GM18858 (cell line): ENCODE results near the gene KIF25.
"Not testable (repeated sequence)": the region's sequence is repeated elsewhere in the genome, so short reads cannot be mapped to it uniquely, and the experiment has no call there.

Source experiments
- ATAC-seq: cut with Tn5 transposase; IDR thresholded peaks from one replicate; pipeline ENCODE4 v1.9.1; 2021; ENCODE audit not compliant: unreplicated experiment

The KIF25 gene

DNA sequence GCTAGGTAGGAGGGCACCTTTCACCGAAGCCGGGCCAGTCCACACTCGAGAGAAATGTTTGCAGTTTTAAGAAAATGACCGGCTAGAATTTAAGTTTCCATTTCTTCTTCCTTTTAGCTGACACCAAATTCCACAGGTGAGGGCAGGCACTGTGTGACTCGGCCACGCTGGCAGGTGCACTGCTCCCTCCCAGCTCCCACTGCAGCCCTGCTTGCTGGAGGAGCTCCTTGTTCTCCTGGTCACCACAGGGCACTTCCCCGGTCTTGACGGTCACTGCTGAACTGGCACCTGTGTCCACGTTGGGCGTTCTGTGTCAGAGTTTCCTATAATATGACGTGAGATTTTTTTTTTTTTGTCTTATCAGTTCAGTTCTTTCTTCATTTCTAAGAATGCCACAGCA is 3.6 kb upstream of the KIF25 start:
- ATAC-seq, result no peak

DNA sequence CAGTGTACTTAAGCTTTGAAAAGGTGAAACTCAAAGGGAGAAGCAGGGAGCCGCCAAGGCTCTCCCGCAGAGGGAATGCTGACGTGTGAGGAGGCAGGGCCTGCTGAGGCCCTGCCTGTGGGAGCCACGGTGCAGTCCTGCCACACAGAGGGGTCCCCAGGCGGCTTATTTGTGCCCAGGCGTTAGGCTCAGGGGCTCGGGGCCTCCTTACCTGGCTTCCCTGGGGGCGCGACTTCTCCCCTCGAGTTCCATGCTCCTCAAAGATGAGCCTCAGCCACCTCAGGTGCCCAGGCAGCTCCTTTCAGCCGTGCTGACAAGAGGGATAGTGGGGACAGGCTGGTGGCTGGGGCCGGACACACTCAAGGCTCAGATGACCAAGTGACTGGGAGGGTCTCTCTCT is 2.2 kb upstream of the KIF25 start:
- ATAC-seq, result no peak

DNA sequence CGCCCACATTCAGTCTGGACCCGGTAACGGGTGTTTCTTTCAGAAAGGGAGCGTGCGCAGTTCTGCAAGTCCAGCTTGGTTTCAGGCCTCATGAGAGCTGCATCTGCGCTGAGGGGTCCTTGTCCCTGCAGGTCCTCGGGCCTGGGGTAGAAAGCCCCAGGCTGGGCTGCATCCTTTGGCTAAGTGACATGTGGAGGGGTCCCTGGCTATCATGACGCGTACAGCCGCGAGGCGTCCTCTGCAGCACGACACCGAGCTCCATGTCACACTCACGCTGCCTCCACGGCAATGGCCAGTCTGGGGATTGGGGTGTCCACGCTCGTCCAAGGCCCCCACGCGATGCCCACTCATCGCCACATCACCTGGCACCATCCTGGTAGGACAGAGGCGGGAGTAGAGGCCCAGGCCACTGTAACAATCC is 1.7 kb upstream of the KIF25 start:
- no peak for ATAC-seq

DNA sequence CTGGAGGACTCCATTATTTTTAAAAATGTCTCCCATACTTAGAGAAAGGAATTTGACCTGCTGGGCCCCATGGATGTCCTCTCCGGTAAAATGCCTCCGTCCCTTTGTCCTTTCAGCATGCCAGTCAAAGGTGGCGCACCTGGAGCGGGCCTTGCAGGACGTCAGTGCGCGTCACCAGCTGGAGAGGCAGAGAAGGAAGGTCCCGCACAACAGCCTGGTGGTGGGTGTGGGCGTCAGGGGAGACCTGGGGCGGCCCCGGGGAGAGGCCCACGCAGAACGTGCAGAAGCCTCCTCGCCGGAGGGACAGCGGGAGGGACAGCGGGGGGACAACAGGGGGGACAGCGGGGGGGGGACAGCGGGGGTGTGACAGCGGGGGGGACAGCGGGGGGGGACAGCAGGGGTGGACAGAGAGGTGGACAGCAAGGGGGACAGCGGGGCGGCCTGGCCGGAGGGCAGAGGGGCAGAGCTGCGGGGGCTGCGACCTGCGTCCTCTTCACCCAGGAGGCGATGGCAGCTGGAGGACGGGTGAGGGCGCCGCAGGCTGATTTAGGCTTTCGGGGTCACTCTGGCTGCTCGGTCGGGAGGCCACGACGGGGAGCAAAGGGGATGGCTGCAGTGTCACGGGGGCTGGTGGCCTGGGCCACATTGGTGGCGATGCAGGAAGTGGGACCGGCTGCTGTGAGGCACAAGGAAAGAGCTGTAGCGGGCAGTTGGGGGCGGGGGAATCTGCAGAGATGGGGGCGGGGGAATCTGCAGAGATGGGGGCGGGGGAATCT is 859 bp upstream of the KIF25 start:
- ATAC-seq, result no peak

DNA sequence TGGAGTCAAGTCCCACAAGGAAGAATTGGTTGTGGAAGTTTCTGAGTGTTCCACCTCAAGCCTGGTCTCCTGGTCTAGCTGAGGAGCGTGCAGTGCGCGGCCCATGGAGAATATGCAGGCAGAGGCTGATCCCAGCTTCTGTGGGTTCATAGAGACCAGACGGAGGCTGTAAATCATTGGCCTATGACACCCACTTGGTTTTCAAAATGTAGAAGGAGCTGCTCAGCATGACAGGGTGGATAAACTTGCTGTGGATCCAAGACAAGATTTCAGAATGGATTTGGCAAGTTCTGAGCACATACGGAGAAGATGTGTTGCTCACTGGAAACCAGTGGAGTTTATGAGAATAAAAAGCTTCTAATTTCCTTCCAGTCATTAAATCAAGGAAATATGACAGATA is 744 bp downstream of the KIF25 start:
- ATAC-seq, result no peak

DNA sequence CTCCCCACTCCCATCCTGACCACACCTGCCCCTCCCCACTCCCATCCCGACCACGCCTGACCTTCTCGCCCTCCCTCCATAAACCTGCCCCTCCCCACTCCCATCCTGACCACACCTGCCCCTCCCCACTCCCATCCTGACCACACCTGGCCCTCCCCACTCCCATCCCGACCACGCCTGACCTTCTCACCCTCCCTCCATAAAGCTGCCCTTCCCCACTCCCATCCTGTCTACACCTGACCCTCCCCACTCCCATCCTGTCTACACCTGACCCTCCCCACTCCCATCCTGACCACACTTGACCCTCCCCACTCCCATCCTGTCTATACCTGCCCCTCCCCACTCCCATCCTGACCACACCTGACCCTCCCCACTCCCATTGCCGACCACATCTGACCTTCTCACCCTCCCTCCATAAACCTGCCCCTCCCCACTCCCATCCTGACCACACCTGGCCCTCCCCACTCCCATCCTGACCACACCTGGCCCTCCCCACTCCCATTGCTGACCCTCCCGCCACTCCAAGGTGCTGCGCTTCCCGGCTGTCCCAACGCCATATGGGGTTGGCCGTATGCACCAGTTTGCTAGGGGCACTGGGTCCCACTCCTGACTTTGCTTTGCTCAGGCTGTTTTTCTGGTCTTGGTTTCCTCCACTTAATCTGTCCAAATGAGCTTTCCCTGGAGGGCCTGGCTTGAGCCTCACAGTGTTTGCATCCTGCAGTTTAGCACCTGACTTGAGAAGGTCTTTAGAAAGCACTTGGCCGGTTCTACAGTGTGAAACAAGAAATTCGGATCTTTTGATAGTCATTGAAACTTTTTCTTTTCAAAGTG is 2.9 kb downstream of the KIF25 start:
- no peak for ATAC-seq

DNA sequence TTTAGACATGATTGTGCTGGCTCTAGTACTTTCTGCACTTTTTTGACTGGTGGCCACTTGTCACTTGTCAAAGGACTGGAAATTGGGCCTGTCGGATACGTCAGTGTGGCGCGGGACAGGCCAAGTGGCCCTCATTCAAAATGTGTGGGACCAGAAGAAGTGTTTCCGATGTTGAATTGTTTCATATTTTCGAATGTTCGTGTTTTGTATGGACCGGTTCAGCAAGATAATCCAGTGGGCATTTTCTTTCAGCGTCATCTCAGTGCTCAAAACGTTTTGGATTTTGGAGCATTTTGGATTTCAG is 3.5 kb downstream of the KIF25 start:
- ATAC-seq, result no peak

DNA sequence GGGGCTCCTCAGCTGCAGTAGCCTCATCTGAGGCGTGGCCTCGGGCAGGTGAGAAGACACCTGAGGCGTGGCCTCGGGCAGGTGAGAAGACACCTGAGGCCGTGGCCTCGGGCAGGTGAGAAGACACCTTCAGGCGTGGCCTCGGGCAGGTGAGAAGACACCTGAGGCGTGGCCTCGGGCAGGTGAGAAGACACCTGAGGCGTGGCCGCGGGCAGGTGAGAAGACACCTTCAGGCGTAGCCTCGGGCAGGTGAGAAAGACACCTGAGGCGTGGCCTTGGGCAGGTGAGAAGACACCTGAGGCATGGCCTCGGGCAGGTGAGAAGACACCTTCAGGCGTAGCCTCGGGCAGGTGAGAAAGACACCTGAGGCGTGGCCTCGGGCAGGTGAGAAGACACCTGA is 4.0 kb downstream of the KIF25 start:
- not testable (repeated sequence) for ATAC-seq

DNA sequence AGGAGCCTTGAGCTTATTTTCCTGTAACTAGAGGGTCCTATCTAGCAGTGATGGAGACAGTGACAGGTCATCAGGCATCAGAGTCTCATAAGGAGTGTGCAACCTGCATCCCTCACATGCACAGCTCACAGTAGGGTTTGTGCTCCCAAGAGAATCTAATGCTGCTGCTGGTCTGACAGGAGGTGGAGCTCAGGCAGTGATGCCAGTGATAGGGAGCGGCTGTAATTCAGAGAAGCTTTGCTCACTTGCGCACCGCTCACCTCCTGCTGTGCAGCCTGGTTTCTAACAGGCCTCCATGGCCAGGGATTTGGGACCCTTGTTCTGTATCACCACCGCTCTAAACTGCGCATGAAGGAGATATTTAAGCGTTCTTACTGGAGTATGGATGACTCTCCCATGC is 5.3 kb downstream of the KIF25 start:
- ATAC-seq, result no peak

DNA sequence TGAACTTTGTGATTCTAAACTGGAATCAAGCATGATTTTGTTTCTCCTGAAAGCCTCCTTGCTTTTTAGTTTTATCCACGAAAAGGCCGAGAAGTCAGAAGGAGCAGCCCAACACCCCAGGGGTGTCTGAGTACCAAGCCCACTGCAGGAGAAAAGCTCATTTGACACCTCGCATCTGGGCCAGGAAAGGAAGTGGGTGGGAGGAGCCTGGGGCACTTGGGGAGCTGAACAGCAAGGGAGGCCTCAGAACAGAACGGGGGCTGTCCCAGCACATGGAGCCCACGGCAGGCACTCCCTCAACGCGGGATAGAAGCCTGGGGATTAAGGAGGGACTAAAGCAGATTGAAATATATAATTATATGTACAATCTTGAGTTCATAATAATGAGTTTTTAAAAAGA is 6.6 kb downstream of the KIF25 start:
- ATAC-seq, result no peak

DNA sequence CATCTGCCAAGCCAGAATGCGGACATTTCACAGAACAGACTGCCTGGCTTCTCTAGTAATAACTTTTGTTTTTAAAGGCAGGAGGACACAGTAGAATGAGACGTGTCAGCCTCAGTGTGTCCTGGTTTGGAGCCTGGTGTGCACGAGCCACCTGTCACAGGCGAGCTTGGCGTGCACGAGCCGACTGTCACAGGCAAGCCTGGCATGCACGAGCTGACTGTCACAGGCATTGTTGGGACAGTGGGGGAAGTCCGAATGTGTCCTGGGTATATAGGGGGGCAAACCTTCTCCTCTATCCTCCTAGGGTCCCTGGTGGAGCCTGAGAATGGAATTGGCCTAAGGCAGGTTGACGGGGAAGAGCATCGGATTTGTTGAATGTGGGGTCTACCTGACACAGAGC is 7.5 kb downstream of the KIF25 start:
- ATAC-seq, result no peak

DNA sequence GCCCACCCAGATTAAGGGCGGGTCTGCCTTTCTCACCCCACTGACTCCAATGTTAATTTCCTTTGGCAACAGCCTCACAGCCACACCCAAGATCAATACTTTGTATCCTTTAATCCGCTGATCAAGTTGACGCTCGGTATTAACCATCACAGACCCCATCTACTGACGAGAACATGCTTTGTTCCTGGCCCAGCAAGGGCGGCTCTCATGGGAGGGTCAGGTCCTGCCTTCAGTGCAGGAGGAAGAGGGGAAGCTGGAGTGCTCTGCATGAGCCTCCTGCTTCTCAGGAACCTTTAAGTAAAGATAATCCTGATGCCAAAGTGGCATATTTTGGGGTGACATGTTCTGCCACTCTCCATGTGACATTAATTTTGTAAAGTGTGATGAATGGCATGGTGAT is 8.3 kb downstream of the KIF25 start:
- ATAC-seq, result no peak

DNA sequence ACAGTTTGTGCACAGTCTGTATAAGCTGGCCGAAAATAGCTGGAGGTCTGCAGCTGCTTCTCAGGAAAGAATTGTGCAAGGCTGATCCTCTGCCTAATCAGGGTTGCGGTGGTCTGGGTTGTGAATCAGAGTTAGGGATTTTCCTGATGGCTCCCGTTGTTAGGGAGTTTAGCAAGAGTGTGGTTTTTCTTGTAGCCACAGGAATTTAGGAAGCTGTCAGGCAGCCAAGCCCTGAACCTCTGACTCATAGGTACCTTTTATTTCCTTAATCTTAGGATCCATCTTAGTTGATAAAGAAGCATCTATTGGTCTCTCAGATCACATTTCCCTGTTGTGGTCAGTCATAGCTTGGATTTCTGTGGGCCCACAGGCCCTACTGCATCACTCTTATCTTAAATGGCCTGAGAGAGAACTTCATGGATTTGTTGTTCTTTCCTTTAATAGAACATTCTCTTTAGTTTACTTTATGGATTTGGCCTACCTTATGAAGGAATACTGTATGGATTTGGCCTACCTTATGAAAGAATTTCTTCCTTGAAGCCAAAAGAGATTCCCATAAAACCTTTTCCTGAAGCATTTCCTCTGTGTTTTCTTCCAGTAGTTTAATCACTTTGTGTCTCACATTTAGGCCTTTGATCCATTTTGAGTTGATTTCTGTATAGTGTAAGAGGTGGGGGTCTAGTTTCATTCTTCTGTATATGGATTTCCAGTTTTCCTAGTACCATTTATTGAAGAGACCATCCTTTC is 10.3 kb downstream of the KIF25 start:
- ATAC-seq, result no peak

DNA sequence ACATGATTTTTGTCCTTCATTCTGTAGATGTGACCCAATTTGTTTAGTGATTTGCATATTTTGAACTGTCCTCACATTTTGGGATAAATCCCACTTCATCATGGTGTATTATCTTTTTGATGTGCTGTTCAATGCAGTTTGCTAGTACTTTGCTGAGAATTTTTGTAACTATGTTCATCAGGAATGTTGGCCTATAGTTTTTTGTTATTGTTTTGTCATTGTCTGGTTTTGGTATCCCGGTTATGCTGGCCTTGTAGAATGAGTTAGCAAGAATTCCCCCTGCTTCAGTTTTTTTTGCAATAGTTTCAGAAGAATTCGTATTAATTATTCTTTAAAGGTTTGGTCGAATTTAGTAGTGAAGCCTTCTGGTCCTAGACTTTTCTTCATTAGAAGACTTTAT is 11.9 kb downstream of the KIF25 start:
- no peak for ATAC-seq

DNA sequence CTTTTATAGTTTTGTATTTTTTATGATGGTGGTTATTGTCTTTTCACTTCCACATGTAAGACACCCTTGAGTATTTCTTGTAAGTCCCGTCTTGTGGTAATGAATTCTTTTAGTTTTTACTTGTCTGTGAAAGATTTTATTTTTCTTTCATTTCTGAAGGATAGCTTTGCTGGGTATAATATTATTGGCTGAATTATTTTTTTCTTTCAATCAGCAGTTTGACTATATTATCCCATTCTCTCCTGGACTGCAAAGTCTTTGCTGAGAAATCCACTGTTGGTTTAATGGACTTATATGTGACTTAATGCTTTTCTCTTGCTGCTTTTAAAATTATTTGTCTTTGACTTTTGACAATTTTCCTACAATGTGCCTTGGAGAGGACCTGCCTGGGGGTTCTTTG is 13.8 kb downstream of the KIF25 start:
- ATAC-seq, result no peak

DNA sequence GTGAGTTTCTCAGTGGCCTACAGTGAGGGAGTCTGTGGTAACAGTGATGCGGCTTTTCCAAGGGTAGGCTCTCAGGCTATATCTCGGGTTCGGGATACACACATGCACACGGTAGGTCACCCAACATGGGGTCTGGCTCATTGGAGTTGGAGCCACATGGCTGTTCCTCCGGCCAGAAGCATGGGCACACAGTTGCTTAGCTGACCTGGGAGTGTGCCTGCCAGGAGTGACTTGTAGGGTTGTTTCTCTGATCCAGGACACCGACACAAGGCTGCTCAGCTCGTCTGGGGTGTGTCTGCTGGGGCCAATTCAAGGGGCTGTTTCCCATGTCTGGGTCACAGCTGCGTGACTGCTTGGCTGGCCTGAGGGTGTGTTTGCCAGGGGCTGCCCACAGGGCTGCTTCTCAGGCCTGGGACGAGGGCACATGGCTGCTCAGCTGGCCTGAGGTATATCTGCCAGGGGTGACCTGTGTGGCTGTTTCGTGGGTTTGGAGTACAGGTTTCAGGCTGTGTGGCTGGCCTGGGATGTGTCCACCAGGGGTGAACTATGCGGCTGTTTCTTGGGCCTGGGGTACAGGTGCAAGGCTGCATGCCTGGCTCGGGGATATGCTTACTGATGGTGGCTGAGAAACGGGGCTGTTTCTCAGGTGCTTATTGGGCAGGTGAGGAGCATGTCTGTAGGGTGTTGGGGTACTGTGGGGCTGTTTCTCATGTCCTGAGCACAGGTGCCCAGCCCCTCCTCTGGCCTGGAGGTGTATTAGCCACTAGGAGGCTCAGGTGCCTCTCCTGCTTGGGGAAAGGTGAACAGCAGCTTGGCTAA is 15.2 kb downstream of the KIF25 start:
- ATAC-seq, result no peak

DNA sequence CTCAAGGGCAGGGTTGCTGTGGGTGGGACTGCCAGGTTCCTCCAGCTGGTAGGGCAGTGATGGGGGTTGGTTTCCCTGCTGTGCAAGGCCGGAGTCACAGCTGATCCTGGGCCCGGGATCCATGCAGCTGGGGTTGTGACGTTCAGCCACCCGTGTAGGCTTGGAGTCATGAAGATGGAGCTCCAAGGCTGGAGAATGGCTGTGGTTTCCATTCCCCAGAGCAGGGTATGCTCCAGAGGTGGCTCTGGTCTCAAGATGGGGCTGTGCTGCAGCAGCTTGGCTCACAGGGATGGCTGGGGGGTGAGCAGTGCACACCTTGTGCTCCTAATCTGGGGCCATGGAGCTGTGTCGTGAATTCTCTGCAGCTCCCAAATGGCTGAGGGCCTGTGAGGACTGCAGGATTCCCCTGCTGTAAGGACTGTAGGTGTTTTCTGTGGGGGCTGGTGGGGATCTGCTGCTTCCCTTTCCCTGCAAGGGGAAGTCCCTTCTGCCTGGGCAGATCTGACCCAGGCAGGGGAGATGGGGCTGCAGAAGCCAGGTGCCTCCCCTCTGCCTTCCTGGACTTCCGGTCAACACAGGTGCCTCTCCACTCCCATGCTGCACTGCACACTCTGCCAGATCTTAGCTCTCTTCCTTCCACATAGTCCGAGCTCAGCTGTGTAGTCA is 15.9 kb downstream of the KIF25 start:
- ATAC-seq, result no peak

DNA sequence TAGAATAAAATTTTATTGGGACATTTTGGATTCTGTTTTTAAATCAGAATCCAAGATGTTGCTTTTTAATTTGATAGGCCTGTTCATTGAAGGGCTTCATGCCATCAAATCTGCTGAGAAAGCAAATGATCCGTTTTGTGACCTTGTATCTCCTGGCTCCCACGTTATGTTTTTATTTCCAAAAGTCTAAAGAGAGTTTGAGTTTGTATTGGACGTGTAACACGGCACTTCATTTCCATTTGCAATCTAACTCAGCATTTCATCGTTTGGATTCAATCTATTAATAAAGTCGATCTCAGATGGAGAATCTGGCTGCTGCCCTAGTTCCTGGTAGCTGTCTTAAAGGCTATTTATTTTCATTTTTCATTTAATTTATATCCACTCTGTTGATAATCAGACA is 17.0 kb downstream of the KIF25 start:
- ATAC-seq, result no peak

DNA sequence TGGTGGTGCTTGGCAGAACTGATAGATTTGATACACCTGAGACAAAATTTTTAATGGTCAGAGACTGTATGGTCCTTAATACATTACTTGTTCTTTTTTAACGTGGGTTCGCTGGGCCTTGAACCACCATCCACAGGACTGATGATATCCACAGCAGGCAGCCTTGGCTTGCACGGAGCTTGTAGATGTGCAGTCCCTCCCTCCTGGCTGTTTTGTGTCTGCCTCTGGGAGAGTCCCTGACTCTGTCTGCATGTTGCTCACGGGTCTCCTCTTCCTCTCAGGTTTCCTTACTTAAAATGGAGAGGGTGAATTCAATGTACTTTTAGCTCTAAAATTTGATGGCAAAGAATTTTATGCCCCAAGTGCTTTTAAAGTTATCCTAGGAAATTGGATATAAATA is 17.5 kb downstream of the KIF25 start:
- ATAC-seq, result no peak

DNA sequence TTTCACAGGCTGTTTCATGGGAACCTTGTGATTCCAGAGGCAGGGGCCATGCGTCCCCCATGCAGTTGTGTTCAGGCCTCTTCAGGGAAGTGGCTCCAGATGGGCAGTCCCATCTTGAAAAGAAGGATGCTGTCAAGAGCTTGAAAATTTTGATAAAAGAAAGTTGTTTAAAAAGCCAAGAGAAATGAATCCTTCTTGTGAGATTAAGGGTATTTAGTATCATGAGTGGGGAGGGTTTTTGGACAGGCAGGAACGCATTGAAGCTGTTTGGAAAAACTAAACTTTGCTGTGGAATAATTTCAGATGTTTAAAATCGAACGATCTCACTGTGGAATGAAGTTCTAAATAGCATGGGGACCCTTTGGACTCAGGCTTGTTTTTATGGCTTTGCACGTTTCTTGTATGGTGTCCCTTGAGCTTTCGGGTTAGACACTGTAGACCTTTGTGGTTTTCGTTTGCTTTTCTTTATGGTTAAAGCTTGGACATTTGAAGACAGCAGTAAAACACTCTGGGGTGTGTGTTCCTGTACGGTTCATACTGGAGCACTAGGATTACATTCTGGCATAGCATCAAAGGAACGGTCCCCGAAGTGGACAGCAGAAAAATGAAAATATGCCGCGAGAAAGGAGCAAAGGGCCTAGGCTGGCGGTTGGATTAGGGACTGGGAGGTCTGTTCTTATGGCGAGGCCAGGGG is 18.2 kb downstream of the KIF25 start:
- ATAC-seq, result no peak
